GM18520 (cell line): ENCODE measurements around the gene CLASP2.

Experiments used
- ATAC-seq: cut with Tn5 transposase; IDR thresholded peaks from one replicate; pipeline ENCODE4 v1.9.1; 2021; ENCODE audit not compliant: unreplicated experiment

CLASP2 gene

GRCh38 chr3:33639889-33640288, 78.2 kb downstream of the CLASP2 start:
- no peak for ATAC-seq

- ATAC-seq: no peak
These were observed 80.6 kb downstream of the CLASP2 start for GRCh38 chr3:33637482-33637881.

- ATAC-seq: no peak
These were observed 81.8 kb downstream of the CLASP2 start for GRCh38 chr3:33636125-33636850.

- no peak for ATAC-seq
These were observed 83.8 kb downstream of the CLASP2 start for GRCh38 chr3:33634262-33634661.

- no peak for ATAC-seq
These were observed 88.8 kb downstream of the CLASP2 start for GRCh38 chr3:33629219-33629618.

- no peak for ATAC-seq
These were observed 93.3 kb downstream of the CLASP2 start for GRCh38 chr3:33624756-33625155.

- ATAC-seq: no peak
These were observed 105.0 kb downstream of the CLASP2 start for GRCh38 chr3:33613041-33613440.

GRCh38 chr3:33612607-33613006, 105.4 kb downstream of the CLASP2 start:
- ATAC-seq: no peak

- ATAC-seq: no peak
These were observed 115.2 kb downstream of the CLASP2 start for GRCh38 chr3:33602829-33603228.

- no peak for ATAC-seq
These were observed 120.8 kb downstream of the CLASP2 start for GRCh38 chr3:33597257-33597689.

- ATAC-seq: no peak
These were observed 125.1 kb downstream of the CLASP2 start for GRCh38 chr3:33592999-33593398.

GRCh38 chr3:33590541-33590940, 127.5 kb downstream of the CLASP2 start:
- no peak for ATAC-seq

GRCh38 chr3:33586402-33586801, 131.7 kb downstream of the CLASP2 start:
- ATAC-seq: no peak

GRCh38 chr3:33582234-33582633, 135.8 kb downstream of the CLASP2 start:
- ATAC-seq: no peak

- no peak for ATAC-seq
These were observed 136.4 kb downstream of the CLASP2 start for GRCh38 chr3:33581666-33582065.

- ATAC-seq: no peak
These were observed 138.2 kb downstream of the CLASP2 start for GRCh38 chr3:33579840-33580239.

- no peak for ATAC-seq
These were observed 138.9 kb downstream of the CLASP2 start for GRCh38 chr3:33579178-33579510.

- no peak for ATAC-seq
These were observed 139.5 kb downstream of the CLASP2 start for GRCh38 chr3:33578325-33579177.

GRCh38 chr3:33577588-33577987, 140.5 kb downstream of the CLASP2 start:
- ATAC-seq: no peak

GRCh38 chr3:33577173-33577572, 140.9 kb downstream of the CLASP2 start:
- no peak for ATAC-seq

- no peak for ATAC-seq
These were observed 142.7 kb downstream of the CLASP2 start for GRCh38 chr3:33575311-33575710.

GRCh38 chr3:33557829-33558228, 160.2 kb downstream of the CLASP2 start:
- ATAC-seq: no peak
